ENCODE measurements around the gene THEM5.
"Not testable (repeated sequence)": the region's sequence is repeated elsewhere in the genome, so short reads cannot be mapped to it uniquely, and the experiment has no call there.

THEM5 gene

GRCh38 chr1:151853411-151853943 is at the start of gene THEM5:
Gene THEM5, minus strand, starts transcription at chr1:151853712. Its CDS starts 147 bp downstream, at chr1:151853565.
- intact Hi-C loops (cut with DNase I), result no loop called here
- DNase-seq, result peak in 1 of 42 donors; percentile 16

GRCh38 chr1:151902858-151903257 is 49.3 kb upstream of the THEM5 start:
- no peak for DNase-seq
- intact Hi-C loops (cut with DNase I), result no loop called here

- DNase-seq; intact Hi-C loops (cut with DNase I): not testable (repeated sequence)
These were observed 47.3 kb upstream of the THEM5 start for GRCh38 chr1:151900804-151901203.

- DNase-seq, result no peak
- intact Hi-C loops (cut with DNase I), result no loop called here
These were observed 45.0 kb upstream of the THEM5 start for GRCh38 chr1:151898519-151898991.

- intact Hi-C loops (cut with DNase I), result no loop called here
These were observed 44.5 kb upstream of the THEM5 start for GRCh38 chr1:151897991-151898431.

GRCh38 chr1:151893176-151893924 is 39.8 kb upstream of the THEM5 start:
- no peak for DNase-seq
- intact Hi-C loops (cut with DNase I), result no loop called here

More at GRCh38 chr1:151897991-151898431, 44.5 kb upstream of the THEM5 start:
- DNase-seq, result no peak

GRCh38 chr1:151892190-151892589 is 38.7 kb upstream of the THEM5 start:
- DNase-seq, result no peak
- intact Hi-C loops (cut with DNase I), result no loop called here

- intact Hi-C loops (cut with DNase I), result no loop called here
- DNase-seq, result no peak
These were observed 38.0 kb upstream of the THEM5 start for GRCh38 chr1:151891512-151891911.

GRCh38 chr1:151888972-151889570 is 35.6 kb upstream of the THEM5 start:
- DNase-seq, result no peak
- intact Hi-C loops (cut with DNase I), result no loop called here

GRCh38 chr1:151887028-151887427 is 33.5 kb upstream of the THEM5 start:
- no peak for DNase-seq
- intact Hi-C loops (cut with DNase I), result no loop called here

GRCh38 chr1:151885479-151885878 is 32.0 kb upstream of the THEM5 start:
- intact Hi-C loops (cut with DNase I), result no loop called here
- no peak for DNase-seq

GRCh38 chr1:151884879-151885278 is 31.4 kb upstream of the THEM5 start:
- intact Hi-C loops (cut with DNase I); DNase-seq: not testable (repeated sequence)

- intact Hi-C loops (cut with DNase I); DNase-seq: not testable (repeated sequence)
These were observed 30.9 kb upstream of the THEM5 start for GRCh38 chr1:151884445-151884844.

- intact Hi-C loops (cut with DNase I); DNase-seq: not testable (repeated sequence)
These were observed 30.4 kb upstream of the THEM5 start for GRCh38 chr1:151883898-151884297.

- intact Hi-C loops (cut with DNase I); DNase-seq: not testable (repeated sequence)
These were observed 29.4 kb upstream of the THEM5 start for GRCh38 chr1:151882918-151883317.

- no peak for DNase-seq
- intact Hi-C loops (cut with DNase I), result no loop called here
These were observed 29.0 kb upstream of the THEM5 start for GRCh38 chr1:151882466-151882865.

- intact Hi-C loops (cut with DNase I), result no loop called here
- DNase-seq, result peak in 4 of 42 donors; percentile 10 to 52 (median 14)
These were observed 28.0 kb upstream of the THEM5 start for GRCh38 chr1:151881479-151881878.

- intact Hi-C loops (cut with DNase I), result no loop called here
- DNase-seq, result no peak
These were observed 22.0 kb upstream of the THEM5 start for GRCh38 chr1:151875419-151876097.

- intact Hi-C loops (cut with DNase I); DNase-seq: not testable (repeated sequence)
These were observed 19.3 kb upstream of the THEM5 start for GRCh38 chr1:151872776-151873175.
